ENCODE results near the gene LINC01488. TPM values are rescaled to one million over a fixed set of nuclear protein-coding genes. Genes with fewer than 3 reads are reported as not detected.

The LINC01488 gene
- total and polyA plus RNA-seq, 10 of the 15 experiments (the other 5 are each of a cell fraction or from before 2014, with no cell fraction given) = not detected

DNA sequence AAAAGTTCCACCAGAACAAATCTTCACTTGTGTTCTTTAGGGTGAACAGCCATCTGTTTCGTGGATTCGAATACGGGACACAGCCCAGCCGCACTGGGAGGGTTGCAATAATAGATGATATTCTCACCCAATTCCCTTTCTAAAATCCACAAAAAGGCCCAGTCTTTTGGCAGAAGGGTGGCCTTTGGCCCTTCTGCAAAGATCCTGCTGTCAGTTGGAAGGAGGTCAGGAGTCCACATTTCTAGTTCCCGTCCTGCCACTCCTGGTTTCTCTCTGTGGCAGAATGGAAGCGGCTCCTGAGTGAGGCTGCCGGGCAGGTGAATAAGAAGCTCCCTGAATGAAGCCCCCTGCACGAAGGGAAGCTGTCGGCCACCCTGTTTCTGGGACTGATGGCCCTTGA lies 11.2 kb upstream of the LINC01488 start (continued):
- TF ChIP-seq TARDBP (IDR thresholded peaks at IDR 0.05; ENCODE audit: borderline replicate concordance) = no peak

DNA sequence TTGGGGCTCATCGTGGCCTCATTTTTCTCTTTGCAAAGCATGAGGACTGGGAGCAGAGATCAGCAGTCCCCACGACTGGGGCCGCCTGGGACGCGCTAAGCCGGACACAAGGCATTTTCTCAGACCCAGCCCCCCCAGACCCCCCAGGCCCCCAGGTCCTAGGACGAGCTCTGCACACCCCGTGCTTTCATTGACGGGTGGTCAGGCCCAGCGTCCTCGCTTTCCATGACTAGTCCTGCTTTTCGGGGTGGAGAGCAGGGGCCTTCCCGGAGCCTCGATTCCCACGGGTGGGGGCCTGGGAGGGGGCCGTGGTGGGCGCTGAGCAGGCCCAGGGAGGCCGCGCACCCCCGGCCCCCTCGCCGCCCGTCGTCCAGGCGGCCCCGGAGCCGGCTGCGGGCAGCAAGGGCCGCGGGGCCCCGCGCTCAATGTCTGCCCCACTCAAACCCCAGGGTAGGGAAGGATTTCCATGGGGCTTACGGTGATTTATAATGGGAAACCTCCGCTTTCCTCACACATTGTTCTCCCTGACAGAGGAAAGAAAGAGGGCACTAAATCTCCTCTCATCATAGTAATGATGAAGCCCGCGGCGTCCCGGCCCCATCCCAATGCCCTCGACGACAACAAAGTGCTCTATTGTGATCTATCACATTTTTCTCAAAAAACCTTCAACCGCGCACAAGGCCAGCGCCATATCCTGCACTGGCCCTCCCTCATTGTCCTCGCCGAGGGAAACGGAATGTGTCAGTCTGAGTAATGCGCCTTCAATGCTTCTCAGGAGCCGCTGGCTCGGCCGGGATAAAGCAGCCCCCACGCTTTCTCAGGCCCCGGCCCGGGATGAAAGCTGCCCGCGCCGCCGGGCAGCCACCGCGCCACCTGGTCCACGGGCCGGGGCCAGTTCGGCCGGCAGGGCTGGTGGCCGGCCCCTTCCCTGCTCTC lies 10.4 kb upstream of the LINC01488 start:
- Histone ChIP-seq H2AFZ (ENCODE audit: control insufficient read depth, low read depth, low read length) (no peak overlapping the region), H3K4me3 (no peak overlapping the region), H3K36me3 (ENCODE audit: control insufficient read depth in 2 of 2, insufficient read depth in 2 of 2, low read length in 1 of 2) (no peaks in the 10 kb centered on the region), H3K27me3 (replicated peaks in 1 of 2; ENCODE audit: control insufficient read depth in 2 of 2, insufficient read depth in 2 of 2, low read length in 1 of 2) (no peaks in the 10 kb centered on the region), H3K27ac (ENCODE audit: control insufficient read depth, insufficient read depth) (no peak overlapping the region), H3K4me2 (ENCODE audit: control insufficient read depth, insufficient read depth) (no peak overlapping the region), H3K9ac (ENCODE audit: control insufficient read depth, insufficient read depth, low read length) (no peak overlapping the region), H3K4me1 (ENCODE audit: control insufficient read depth, insufficient read depth, low read length) (peaks cover 15% of the 10 kb centered on the region), H4K20me1 (ENCODE audit: control insufficient read depth, insufficient read depth) (no peaks in the 10 kb centered on the region), H3K79me2 (ENCODE audit: control insufficient read depth, insufficient read depth, low read length) (no peaks in the 10 kb centered on the region), H3K9me3 (replicated peaks; ENCODE audit: control insufficient read depth, insufficient read depth, low read length) (peaks cover 2% of the 10 kb centered on the region; the same call in 1 of the 3 replicates)
- 58% methylated on average over 46 of the region's 64 CpGs for WGBS (ENCODE audit: insufficient coverage, insufficient replicate concordance, low lambda C conversion rate, missing lambda C conversion rate)
- RAD21 ChIA-PET (ENCODE audit: unreplicated experiment) = no interaction called here
- ATAC-seq = no peak
- DNase-seq (ENCODE audit: low read depth, low spot score) = no peak
- SMC1A ChIA-PET (ENCODE audit: uncharacterized antibody, unreplicated experiment) = no interaction called here
- intact Hi-C loops (cut with micrococcal nuclease; ENCODE audit: unreplicated experiment) = no loop called here
- CTCF ChIA-PET = no interaction called here
- in situ Hi-C loops (cut with MboI) = no loop called here
- POLR2A ChIA-PET = no interaction called here
- FAIRE-seq = no peak
- BruUV-seq (replicated peaks) = no TSS peak
- no peak for TF ChIP-seq SMC3 (IDR thresholded peaks at IDR 0.05; ENCODE audit: borderline replicate concordance, low read length)
- no peak for TF ChIP-seq SPI1 (IDR thresholded peaks at IDR 0.05; ENCODE audit: borderline replicate concordance, insufficient read depth, low read depth, low read length)
- no peak for TF ChIP-seq ZSCAN29 (IDR thresholded peaks at IDR 0.05)
- no peak for TF ChIP-seq ZBED1 (IDR thresholded peaks at IDR 0.05; ENCODE audit: borderline replicate concordance)
- no peak for TF ChIP-seq MTA3 (IDR thresholded peaks at IDR 0.05; ENCODE audit: borderline replicate concordance, low read length)
- no peak for TF ChIP-seq ESRRA (IDR thresholded peaks at IDR 0.05; ENCODE audit: low read length)
- TF ChIP-seq, protein P1, sequence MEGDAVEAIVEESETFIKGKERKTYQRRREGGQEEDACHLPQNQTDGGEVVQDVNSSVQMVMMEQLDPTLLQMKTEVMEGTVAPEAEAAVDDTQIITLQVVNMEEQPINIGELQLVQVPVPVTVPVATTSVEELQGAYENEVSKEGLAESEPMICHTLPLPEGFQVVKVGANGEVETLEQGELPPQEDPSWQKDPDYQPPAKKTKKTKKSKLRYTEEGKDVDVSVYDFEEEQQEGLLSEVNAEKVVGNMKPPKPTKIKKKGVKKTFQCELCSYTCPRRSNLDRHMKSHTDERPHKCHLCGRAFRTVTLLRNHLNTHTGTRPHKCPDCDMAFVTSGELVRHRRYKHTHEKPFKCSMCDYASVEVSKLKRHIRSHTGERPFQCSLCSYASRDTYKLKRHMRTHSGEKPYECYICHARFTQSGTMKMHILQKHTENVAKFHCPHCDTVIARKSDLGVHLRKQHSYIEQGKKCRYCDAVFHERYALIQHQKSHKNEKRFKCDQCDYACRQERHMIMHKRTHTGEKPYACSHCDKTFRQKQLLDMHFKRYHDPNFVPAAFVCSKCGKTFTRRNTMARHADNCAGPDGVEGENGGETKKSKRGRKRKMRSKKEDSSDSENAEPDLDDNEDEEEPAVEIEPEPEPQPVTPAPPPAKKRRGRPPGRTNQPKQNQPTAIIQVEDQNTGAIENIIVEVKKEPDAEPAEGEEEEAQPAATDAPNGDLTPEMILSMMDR (IDR thresholded peaks at IDR 0.05 in 2 of 3, conservative IDR thresholded peaks at IDR 0.05 in 1 of 3; ENCODE audit: control insufficient read depth in 2 of 3, extremely low read depth in 1 of 3, insufficient read depth in 1 of 3, low read depth in 3 of 3, low read length in 3 of 3) = no peak
- TF ChIP-seq STAT1 (conservative IDR thresholded peaks at IDR 0.05) = no peak
- TF ChIP-seq TBL1XR1 (IDR thresholded peaks at IDR 0.05; ENCODE audit: low read depth, low read length) = no peak
- no peak for TF ChIP-seq CHD2 (IDR thresholded peaks at IDR 0.05; ENCODE audit: borderline replicate concordance, low read depth, low read length)
- TF ChIP-seq, protein P2, sequence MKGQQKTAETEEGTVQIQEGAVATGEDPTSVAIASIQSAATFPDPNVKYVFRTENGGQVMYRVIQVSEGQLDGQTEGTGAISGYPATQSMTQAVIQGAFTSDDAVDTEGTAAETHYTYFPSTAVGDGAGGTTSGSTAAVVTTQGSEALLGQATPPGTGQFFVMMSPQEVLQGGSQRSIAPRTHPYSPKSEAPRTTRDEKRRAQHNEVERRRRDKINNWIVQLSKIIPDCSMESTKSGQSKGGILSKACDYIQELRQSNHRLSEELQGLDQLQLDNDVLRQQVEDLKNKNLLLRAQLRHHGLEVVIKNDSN (IDR thresholded peaks at IDR 0.05; ENCODE audit: borderline replicate concordance, extremely low read length, insufficient read depth, low read depth, low read length) = no peak
- TF ChIP-seq, protein P3, sequence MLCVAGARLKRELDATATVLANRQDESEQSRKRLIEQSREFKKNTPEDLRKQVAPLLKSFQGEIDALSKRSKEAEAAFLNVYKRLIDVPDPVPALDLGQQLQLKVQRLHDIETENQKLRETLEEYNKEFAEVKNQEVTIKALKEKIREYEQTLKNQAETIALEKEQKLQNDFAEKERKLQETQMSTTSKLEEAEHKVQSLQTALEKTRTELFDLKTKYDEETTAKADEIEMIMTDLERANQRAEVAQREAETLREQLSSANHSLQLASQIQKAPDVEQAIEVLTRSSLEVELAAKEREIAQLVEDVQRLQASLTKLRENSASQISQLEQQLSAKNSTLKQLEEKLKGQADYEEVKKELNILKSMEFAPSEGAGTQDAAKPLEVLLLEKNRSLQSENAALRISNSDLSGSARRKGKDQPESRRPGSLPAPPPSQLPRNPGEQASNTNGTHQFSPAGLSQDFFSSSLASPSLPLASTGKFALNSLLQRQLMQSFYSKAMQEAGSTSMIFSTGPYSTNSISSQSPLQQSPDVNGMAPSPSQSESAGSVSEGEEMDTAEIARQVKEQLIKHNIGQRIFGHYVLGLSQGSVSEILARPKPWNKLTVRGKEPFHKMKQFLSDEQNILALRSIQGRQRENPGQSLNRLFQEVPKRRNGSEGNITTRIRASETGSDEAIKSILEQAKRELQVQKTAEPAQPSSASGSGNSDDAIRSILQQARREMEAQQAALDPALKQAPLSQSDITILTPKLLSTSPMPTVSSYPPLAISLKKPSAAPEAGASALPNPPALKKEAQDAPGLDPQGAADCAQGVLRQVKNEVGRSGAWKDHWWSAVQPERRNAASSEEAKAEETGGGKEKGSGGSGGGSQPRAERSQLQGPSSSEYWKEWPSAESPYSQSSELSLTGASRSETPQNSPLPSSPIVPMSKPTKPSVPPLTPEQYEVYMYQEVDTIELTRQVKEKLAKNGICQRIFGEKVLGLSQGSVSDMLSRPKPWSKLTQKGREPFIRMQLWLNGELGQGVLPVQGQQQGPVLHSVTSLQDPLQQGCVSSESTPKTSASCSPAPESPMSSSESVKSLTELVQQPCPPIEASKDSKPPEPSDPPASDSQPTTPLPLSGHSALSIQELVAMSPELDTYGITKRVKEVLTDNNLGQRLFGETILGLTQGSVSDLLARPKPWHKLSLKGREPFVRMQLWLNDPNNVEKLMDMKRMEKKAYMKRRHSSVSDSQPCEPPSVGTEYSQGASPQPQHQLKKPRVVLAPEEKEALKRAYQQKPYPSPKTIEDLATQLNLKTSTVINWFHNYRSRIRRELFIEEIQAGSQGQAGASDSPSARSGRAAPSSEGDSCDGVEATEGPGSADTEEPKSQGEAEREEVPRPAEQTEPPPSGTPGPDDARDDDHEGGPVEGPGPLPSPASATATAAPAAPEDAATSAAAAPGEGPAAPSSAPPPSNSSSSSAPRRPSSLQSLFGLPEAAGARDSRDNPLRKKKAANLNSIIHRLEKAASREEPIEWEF (IDR thresholded peaks at IDR 0.05; ENCODE audit: insufficient replicate concordance, low read depth, low read length) = no peak
